NK-92 treated with Interleukin-12 subunit alpha and Interleukin-12 subunit beta, amount 100 ng/mL, for 24 hours (cell line): ENCODE results near the gene FAM210A.
"Not testable (repeated sequence)": the region's sequence is repeated elsewhere in the genome, so short reads cannot be mapped to it uniquely, and the experiment has no call there.

Experiments used
- DNase-seq: peaks from one replicate; lab custom pipeline; 2025; lab: John Stamatoyannopoulos, UW

Gene FAM210A, protein sequence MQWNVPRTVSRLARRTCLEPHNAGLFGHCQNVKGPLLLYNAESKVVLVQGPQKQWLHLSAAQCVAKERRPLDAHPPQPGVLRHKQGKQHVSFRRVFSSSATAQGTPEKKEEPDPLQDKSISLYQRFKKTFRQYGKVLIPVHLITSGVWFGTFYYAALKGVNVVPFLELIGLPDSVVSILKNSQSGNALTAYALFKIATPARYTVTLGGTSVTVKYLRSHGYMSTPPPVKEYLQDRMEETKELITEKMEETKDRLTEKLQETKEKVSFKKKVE

DNA sequence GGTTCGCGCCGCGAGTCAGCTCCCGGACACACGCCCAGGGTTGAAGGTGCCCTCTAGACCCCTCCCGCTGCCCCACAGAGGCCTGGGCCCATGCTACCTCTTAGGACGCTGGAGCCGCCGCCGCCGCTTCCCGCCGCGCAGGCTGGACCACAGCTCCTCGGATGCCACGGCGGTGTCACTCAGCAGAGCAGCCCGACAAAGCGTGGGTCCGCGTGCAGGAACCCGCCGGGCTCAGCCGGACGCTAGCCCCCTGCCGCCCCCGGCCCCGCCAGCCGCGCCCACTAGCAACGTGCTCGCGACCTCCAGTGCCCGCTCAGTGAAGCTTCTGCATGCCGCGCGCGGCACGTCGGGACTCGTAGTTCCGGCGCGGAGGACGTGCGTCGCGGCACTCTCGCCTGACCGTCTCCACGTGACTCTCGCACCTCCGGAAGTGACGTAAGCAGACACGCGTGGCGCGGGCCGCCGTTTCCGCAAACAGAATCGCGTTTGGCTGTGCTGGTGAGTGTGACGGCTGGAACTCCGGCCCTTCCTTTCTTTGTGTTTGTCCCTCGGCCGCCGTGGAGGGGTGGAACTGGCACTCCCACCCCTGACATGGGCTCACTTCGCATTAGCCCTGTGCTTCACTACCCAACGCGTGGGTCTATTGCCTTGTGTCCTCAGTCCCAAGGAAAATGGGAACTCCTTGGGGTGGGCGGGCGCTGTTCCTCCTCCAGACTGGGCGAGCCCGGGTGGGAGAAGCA lies at the start of gene FAM210A, which contains the start of gene RNMT:
TSS of gene FAM210A (minus strand) at position 327 of the 740 bp plus-strand sequence. CDS start 44,481 bp downstream, outside the sequence.
TSS of gene RNMT (plus strand) at position 442 of the 740 bp plus-strand sequence. CDS start 4,845 bp downstream, outside the sequence.
- peak; percentile 80 for DNase-seq

DNA sequence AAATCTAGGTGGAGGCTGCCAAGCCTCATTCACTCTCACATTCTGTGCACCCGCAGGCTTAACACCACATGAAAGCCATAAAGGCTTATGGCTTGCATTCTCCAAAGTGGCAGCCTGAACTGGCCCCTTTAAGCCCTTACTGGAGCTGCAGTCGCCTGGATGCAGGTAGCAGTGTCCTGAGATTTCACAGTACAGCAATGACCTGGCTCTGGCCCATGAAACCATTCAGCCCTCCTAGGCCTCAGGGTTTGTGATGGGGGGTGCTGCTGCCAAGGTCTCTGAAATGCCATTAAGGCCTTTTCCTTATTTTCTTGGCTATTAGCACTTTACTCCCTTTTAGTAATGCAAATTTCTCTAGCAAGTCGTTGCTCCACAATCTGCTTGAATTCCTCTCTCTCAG lies 48.7 kb upstream of the FAM210A start:
- DNase-seq = no peak

DNA sequence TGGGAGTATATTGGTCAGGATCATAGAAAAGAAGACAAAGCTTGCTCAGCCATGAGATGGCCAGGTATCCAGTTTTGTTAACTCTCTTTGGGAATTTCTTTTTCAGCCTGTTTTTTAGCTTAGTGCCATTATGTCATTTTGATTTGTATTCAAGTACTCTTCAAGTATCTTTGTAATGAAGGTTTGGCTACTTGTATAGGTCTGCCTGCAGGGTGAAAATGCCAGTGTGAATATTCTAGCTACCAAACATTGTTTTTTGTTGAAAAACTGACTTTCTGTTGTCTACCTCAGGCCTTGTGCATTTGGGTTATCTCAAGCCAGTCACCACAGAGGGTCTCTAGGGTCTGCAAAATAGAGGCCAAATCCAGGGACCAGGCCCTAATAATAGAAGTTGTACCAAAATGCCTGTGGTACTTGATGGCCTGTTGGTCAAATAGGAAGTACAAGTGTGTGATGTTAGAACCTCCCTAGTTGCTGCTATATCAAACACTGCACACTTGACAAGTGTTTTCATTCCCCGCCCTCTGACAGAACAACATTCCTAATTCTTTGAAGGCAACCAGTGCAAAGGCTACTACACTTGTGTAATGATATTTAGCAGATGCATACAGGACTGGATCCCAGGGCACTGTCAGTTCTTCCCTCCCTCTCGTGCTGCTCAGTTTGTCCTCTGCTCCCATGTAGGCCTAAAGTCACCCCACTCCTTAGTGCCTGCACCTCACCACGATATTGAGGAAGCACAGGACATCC lies 36.5 kb upstream of the FAM210A start:
- DNase-seq = no peak

DNA sequence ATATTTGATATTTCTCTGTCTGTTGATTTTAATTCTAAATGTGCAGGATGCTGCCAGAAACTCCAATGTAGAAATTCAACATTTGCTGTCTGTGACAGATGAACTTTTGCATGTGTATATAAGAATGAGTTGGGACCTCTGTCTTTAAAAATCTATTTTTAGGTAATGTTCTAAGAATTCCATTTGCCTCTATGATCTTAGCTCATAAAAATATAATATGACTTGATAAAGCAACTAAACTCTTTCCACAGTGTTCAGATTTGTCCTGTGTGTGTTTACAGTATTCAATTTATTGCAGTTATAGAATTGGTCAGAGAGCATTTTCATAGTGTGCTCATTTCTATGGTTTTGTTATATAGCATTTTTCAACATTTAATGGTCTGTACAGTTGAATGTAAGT lies 33.7 kb upstream of the FAM210A start:
- no peak for DNase-seq

DNA sequence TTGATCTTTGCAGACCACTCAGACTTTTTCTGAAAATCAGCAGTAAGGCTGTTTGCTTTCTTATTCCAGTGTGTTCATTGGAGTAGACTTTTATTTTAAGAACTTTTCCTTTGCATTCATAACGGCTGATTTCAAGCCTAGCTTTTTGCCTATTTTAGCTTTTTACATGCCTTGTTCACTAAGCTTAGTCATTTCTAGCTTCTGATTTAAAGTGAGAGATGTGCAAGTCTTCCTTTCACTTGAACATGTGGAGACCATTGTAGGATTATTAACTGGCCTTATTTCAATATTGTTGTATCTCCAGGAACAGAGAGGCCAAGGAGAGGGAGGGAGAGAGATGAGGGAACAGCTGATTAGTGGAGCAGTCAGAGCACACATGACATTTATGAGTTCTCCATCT lies 32.3 kb upstream of the FAM210A start:
- DNase-seq = no peak

DNA sequence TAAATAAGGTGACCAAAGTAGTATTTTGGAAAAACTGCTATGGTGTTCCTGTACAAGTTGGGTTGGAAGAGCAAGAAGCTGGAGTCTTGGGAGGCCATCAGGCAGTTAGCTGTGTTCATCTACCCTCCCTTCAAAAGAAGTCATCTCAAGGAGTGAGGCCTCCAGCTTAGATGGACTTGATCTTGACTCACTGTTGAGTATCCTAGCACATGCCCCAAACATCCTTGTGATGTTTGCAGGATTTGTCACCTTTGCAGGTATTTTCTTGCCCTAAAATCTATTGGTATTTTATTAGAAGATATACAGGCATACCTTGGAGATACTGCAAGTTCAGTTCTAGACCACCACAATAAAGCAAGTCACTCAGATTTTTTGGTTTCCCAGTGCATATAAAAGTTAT lies 30.3 kb upstream of the FAM210A start:
- DNase-seq = no peak

DNA sequence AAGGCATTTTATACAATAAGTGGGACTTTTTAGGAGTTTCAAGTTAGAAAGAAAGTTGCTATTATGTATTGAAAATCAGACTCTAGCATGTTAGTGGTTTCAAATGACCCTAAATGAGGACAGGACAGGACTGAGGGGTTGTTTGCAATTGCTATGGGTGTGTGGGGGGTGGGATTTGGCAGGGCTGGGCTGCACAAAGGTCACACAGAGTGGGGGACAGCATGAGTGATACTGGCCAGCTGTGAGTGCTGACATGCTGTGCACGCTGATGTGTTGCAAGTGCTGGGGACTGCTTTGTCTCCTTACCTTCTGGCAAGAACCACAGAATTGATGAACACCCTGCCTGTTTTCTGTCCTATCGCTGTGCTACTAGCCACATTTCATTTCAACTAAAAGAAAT lies 29.9 kb upstream of the FAM210A start:
- DNase-seq = no peak

DNA sequence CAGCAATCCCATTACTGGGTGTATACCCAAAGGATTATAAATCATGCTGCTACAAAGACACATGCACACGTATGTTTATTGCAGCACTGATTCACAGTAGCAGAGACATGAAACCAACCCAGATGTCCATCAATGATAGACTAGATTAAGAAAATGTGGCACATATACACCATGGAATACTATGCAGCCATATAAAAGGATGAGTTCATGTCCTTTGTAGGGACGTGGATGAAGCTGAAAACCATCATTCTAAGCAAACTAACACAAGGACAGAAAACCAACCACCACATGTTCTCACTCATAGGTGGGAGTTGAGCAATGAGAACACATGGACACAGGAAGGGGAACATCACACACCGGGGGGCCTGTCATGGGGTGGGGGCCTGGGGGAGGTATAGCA lies 25.2 kb upstream of the FAM210A start:
- DNase-seq = not testable (repeated sequence)

DNA sequence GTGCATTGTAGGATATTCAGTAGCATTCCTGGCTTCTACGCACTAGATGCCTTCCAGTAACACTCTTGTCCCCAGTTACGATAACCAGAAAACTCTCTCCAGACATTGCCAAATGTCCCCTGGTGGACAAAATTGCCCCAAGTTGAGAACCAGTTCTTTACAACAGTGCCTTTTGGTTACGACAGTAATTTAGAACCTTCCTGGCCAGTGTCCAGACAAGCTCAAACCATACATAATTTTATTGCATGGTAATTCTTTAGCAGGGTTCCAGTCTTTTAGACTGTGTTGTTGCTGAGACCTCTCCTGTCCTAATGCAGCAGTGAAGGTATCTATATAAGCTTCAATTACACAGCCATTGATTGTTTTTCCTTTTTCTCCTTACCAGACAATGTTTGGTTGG lies 20.3 kb upstream of the FAM210A start:
- DNase-seq = no peak

DNA sequence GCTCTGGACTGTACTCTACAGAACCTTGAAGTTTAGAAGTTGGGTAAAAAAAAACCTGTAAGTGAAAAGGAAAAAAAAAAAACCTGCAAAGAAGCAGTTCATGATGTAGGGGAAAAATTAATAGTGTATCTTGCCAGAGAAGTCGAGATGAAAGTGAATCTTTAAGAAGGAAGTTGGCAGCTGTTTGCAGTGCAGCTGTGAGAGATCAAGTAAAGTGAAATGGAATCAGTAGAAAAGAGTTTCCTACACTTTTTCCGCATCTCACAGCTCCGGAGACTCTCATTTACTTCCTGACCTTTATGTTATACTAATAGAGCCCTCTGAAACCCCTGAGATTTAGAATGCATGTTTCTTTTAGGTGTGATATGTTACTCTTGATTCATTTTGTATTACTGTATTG lies 19.3 kb upstream of the FAM210A start:
- no peak for DNase-seq

DNA sequence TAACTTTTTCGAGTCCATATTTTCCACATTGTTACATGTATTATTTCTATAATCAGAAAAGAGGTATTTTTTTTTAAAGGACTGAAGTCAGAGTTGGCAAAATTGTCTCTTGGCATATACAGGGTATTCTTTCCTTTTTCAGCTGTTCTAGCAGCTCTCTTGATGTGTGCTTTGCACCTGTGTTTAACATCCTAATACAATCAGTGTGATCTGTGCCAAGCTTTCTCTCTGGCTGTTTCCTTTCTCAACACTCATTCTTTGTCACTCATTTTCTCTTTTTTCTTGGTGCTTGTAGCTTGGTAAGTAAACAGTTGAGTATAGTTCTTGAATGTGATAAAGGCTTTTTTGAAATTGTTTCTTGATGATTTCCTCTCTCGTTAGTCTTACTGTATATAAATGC lies 9.3 kb upstream of the FAM210A start:
- no peak for DNase-seq

DNA sequence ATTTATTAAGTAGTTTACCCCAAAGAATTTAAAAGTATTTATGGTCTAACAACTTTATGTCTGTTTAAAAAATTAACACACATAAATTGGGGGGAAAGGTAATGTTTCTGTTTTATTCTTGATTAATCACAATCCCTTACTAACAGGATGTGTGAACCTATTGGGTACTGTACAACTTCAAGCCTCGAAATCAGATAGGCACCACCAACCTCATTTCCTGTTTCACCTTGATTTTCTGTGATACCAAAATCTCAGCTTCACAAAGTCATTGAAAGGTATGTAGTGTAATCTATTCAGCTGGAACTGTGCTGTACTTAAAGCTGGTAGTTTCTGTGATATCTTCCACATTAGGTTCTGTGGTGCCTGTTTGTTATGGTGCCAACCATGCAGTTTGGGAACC lies 4.1 kb upstream of the FAM210A start:
- no peak for DNase-seq

DNA sequence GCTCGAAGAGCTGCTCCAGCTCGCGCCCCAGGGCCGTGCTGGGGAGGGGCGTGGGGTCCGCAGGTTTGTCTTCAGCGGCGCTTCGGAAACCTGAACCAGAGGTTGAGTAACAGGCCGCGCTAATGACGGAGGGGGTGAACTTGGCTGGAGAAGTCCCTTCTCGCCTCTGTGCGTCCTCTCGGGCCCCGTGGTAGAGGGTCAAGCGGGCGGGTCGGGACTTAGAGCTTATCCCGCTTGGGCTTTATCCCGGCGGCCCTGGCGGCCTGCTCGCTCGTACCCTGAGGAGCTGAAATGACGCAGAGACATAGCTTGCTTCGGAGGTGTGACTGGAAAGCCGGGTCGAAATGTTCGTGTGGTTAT lies 594 bp upstream of the FAM210A start:
- no peak for DNase-seq

DNA sequence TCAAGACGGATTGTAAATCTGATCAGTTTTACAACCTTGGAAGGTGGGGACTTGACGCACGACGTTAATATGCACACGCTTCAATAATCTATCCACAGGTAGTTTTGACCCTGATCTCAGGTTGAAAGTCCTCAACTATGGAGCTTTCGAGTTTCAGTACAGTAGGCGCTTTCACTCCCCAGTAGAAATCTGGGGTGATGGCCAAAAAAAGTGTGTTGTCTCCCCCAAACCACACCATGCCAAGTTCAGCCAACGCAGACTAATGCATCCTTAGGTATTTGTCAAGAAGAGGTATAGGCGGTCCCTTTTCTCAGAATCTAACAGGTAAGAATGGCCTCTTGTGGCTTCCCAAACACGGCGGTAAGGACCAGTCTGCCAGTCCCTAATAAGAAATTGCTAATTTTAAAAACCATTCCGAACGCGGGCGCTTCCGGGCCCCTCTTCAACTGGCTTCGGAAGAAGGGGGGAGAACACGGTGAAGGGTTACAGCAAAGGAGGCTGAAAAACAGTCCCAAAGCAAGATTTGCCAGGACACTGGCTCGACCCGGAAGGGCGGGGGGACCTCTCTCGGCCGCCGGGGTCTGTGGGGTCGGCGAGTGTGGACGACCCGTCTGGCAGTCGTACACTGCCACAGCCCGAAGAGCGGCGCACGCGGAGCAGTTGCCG lies 659 bp downstream of the FAM210A start:
- no peak for DNase-seq

DNA sequence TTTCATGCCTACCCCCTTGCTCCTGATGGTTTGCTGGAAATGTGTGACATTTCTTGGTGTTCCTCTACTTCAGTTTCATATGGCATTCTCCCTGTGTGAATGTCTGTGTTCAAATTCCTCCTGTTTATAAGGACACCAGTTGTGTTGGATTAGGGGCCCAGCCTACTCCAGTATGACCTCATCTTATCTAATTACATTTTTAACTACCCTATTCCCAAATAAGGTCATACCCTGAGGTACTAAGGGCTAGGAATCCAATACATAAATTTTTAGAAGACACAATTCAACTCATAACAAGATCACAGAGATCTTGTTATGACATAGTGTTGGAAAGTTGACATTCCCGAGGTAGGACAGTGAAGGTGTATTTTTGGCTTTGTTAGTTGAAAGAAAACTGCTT lies 5.5 kb downstream of the FAM210A start:
- no peak for DNase-seq

DNA sequence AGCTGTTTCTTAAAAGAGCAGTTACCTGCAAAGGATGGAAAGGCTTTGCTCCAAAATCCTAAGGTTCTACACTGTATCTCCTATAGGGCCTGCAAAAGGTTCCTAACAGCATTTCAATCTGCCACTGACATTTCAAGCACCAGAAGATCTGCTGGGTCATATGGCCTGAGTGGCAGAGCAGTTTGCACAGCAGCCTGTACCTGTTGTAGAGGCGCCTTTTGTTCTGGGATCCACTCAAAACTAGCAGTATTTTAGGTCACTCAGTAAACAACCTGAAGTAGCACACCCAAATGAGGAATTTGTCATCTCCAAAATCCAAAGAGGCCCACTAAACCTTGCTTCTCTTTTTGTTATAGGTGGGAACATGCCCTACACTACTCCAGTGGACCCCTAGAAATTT lies 6.2 kb downstream of the FAM210A start:
- DNase-seq = no peak

DNA sequence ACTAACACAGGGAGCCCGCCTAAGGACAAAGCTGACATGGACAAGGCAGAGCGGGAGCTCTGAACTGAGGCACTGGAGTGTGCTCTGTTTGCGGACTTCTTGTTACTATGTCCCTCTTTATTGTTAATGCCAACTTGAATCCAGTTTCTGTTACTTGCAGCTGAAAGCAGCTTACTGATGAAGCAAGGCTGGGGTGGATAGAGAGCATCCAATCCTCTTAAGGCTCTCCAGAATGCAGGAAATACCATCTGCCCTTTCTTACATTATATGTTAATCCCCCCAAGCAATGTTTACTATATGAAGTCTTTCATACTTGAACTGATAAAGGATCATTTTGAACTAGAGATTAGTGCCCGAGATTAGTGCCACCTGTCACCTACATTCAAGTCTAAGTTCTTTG lies 9.4 kb downstream of the FAM210A start:
- no peak for DNase-seq

DNA sequence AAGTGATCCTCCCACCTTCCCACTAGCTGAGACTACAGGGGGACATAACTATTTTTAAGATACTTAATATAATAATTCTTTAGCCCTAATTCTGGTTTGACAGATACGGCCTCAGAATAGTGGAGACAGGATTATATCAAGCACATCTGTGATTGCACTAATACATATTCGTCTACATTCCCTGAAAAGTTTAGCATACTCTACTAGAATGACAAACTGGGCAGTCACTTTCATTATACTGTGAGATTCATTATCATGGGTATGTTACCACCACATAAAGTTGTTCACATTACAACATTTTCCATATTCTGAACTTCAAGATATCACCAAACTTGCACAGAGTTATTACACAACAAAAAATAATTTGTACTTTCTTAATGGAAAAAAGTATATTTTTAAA lies 11.0 kb downstream of the FAM210A start:
- DNase-seq = no peak

DNA sequence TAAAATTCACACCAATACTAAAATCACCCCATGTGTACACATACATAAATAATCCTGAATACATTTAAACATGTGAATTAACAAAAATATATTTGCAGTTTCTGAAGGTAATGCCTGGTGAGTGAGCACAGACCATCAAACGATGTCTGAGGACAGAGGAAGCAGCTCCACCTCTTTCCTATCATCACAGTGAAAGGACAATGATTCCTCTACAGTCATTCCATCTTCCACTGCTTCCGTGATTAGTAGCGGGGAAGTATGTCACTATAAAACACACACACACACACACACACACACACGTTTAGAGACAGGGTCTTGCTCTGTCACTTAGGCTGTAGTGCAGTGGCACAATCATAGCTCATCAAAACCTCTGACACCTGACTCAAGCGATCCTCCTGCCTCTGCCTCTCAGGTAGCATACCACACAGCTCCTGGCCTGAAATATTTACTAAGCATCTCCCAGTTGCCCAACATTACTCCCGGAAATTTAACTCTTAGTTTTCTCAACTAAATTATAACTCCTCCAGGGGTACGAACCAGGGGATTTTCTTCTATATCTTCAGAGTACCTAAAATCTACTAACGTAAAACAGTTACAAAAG lies 12.8 kb downstream of the FAM210A start:
- no peak for DNase-seq

DNA sequence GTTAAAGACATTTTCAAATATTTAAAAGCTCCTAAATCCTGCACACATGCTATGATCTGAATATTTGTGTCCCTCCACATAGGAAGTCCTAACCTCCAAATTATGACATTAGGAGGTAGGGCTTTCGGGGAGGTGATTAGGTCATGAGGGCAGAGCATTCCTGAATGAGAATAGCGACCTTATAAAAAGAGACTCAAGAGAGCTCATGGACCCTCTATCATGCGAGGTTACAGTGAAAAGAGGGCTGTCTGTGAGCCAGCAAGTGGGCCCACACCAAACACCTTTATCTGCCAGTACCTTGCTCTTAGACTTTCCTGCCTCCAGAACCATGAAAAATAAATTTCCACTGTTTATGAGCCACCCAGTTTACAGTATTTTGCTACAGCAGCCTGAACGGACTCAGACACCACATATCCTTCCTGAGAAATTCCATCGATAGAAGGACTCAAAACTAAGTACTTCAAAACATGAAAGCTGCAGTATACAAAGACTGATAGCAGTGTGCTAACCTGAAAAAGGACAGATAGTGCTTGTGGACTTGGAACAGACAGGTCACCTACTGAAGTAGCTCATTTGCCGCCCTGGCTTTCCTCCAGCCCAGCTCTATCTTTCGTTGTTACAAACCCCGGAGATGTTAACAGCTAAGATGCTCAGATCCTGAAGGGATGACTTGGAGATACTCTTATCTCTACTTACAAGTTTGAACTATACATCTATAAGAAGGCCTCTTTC lies 13.8 kb downstream of the FAM210A start:
- DNase-seq = no peak

DNA sequence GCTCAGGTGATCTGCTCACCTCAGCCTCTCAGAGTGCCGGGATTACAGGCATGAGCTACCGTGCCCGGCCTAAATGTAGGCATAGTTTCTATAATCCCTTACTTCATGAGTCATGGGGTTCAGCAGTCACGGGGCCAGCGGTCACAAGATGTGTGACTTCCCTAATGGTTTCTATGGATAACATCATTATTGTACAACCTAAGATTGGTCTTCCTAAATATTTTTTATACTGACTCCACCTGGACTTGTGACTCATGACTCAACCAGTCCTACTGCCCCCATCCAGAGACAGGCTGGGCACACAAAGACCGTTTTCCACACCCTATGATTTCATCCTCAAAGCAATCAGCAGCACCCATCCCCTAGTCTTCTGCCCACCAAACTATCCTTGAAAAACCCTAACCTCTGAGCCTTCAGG lies 15.9 kb downstream of the FAM210A start:
- DNase-seq = no peak
